Epithelial cell of proximal tubule (primary cell): ENCODE data around the gene DZIP1L. TPM values are rescaled to one million over a fixed set of nuclear protein-coding genes. Genes with fewer than 3 reads are reported as not detected.

Source experiments
- DNase-seq: peaks from one replicate; pipeline ENCODE4 v3.0.0-alpha.2; 2011; ENCODE audit warnings: low read depth
- H3K4me3 ChIP-seq: 2 replicates; pipeline ENCODE4 v1.5.1; 2011; ENCODE audit warnings: low read depth, mild to moderate bottlenecking, low read length
- total RNA-seq: library from RNA; depleted of rRNA; stranded (reverse); fragments of >200 nt; gene quantifications from 2 replicates; pipeline ENCODE4 v1.2.3, GENCODE V29; 2015
- TF ChIP-seq, protein P1 (sequence below): conservative IDR thresholded peaks from 2 replicates; pipeline ENCODE4 v1.5.1; 2012; ENCODE audit warnings: low read depth, mild to moderate bottlenecking, low read length

DZIP1L gene
- total RNA-seq, 1 donor from 2014 or later = 5.9 TPM

DNA sequence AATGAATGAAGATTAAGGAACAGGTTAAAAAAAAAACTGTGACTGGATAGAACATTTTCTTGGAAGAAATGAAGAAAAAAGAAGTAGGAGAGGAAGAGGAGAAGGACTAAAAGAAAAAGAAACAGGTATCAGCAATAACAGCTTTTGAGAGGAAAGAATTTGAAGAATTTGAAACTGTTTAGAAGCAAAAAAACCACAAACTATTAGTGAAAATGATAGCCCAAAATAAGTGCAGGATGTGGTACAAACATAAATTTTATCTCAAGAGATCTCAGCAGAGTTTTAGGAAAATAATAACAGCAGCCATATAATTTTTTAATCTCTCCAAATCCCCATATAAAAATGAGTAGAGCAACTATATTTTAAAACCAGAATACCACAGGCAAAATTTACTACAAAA is 25.5 kb upstream of the DZIP1L start:
- H3K4me3 ChIP-seq = no peak overlapping the region
- TF ChIP-seq, protein P1, sequence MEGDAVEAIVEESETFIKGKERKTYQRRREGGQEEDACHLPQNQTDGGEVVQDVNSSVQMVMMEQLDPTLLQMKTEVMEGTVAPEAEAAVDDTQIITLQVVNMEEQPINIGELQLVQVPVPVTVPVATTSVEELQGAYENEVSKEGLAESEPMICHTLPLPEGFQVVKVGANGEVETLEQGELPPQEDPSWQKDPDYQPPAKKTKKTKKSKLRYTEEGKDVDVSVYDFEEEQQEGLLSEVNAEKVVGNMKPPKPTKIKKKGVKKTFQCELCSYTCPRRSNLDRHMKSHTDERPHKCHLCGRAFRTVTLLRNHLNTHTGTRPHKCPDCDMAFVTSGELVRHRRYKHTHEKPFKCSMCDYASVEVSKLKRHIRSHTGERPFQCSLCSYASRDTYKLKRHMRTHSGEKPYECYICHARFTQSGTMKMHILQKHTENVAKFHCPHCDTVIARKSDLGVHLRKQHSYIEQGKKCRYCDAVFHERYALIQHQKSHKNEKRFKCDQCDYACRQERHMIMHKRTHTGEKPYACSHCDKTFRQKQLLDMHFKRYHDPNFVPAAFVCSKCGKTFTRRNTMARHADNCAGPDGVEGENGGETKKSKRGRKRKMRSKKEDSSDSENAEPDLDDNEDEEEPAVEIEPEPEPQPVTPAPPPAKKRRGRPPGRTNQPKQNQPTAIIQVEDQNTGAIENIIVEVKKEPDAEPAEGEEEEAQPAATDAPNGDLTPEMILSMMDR = no peak

DNA sequence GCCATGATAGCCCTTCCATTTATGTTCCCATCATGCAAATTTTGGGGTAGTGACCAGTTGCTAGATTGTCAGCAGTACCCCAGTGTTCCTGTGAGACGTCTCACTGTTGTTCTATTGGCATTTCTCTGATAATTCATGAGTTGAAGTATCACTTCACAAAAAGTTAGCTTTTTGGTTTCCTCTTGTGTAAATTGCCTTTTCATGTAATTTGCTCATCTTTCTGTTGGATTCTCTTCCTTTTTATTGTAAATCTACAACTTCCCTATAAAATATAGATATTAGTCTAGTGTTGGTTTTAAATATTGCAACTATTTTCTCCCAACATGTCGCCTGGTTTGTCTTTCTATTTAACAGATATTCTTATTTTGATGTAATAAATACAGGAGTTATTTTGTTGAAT is 24.3 kb upstream of the DZIP1L start:
- TF ChIP-seq, protein P1 = no peak
- DNase-seq = no peak
- H3K4me3 ChIP-seq = no peak overlapping the region

More for the DNA sequence above, 25.5 kb upstream of the DZIP1L start:
- DNase-seq = no peak

DNA sequence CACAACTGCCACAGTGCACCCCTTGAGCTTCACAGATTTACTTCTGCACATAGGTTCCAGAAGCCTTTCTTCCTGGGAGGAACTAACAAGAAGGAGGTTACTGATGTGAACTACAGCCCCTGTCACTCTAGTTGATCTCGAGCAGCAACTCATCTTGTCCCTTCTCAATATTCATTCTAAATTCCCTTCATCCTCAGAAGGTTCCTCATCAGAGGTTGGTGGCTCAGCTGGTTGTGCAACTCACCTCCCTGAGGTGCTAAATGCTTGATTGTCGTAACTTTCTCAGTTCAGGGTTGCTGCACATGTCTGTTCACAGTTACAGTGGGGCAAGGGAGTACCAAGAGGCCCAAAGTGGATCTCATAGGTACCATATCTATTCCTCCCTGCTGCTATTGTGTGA is 22.5 kb upstream of the DZIP1L start:
- TF ChIP-seq, protein P1 = no peak
- no peak overlapping the region for H3K4me3 ChIP-seq
- DNase-seq = no peak

DNA sequence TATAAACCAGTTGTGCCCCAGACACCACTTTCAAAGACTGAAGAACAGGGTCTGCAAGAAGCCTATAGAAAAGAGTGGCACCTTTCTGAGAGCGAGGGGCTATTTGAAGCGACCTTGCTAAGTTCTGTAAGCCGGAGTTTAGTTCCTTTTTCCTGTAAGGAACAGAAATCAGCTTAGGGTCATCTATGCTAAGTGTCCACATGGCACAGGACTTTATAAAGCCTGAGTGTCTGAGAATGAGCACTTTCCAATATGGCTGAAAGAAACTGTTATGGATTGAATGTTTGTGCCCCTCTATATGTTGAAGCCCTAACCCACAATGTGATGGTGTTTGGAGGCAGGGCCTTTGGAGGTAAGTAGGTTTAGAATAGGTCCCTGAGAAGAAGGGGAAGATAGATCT is 20.8 kb upstream of the DZIP1L start:
- no peak overlapping the region for H3K4me3 ChIP-seq
- DNase-seq = no peak
- TF ChIP-seq, protein P1 = no peak

DNA sequence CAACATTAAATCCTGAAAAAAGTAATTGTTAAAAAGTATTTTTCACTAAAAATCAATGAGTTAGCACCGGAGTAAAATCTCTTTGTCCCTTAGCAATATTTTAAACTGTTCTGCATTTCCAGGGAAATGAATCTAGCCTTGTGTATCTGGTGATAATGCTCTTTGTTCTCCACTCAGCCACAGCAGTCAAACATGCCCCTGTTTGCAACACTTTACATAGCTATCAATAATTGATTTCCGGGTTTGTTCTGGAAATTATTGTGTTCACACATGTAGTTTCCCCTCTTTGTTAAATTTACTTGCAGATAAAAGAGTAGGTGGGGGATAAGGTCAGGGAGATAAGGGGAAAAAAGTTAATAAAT is 20.4 kb upstream of the DZIP1L start:
- DNase-seq = no peak
- no peak overlapping the region for H3K4me3 ChIP-seq
- TF ChIP-seq, protein P1 = no peak

DNA sequence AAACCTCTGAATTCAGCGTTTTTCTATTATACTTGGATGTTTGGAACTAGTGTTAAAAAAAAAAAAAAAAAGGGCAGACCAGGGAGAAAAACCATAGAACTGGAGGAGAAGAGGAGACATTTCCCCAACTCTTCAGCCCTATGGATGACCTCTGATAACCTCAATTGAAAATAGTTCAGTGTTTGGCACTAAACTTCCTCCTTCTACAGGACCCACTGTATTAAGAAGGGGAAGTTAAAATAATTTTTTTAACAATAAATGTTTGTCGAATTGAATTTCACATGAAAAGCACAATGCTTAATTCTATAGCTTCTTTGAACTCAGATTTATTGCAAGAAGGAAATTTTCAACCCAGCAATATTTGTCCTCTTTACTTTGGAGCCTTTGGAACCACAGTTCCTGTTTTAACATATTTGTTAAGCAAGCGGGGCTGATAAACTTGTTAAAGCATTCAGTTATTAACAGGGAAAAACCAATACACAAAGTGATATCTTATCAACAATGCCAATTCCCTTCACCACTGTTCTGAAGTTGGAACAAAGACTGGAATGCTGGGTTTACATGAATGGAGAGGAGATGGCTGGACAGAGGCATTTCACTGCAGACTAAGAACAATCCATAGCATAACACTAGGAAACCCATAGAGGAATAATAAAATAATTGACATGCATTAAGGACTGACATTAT is 19.9 kb upstream of the DZIP1L start:
- no peak overlapping the region for H3K4me3 ChIP-seq
- no peak for DNase-seq
- TF ChIP-seq, protein P1 = no peak

DNA sequence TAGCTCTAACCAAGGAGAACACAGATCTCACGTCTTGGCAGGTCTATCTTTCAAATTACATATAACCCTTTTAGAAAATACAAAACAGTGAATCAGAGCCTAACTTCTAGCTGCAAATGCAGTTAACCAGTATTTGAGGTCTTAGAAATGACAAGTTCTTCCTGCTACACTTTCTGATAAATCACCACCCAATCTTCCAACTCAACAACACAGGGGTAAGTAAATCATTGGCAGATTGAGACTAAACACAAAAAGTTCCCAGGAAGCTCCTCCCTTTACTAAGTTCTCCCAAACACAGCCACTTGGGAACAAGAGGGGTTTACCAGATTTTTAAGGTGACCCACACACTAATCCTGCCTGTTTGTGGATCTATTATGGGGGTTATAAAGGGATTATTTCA is 16.8 kb upstream of the DZIP1L start, which contains the start of gene A4GNT:
A4GNT (minus strand) TSS at position 152 of the 400 bp plus-strand sequence. CDS start 1,134 bp downstream, outside the sequence.
- no peak within 1 kb of the TSS for H3K4me3 ChIP-seq
- TF ChIP-seq, protein P1 = no peak
- DNase-seq = no peak
